ENCODE measurements around the gene DECR2.

DNA sequence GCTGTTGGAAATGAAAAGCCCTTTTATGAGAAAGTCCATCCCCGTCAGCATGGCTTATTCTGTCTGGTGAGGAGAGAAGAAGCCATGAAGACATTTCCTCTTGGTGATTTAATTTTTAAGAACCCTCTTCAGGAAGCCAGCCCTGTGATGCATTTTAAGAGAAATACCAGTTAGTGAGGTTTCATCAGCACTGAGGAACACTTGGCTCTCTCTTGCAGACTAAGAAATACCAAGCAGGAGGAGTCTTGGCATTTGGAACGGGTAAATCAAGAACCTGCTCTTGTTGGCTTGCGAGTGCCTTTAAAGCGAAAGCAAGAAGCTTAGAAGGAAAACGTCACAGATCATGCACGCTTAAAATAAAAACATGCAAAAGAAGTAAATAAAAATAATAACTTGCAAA is 41.3 kb downstream of the DECR2 start:
- TF ChIP-seq ZNF629 (CRISPR knock-in tag; conservative IDR thresholded peaks at IDR 0.05) = no peak
- TF ChIP-seq POLR2AphosphoS5 (IDR thresholded peaks at IDR 0.05; ENCODE audit: low read depth, low read length) = no peak
- TF ChIP-seq NPAS2 (CRISPR knock-in tag; IDR thresholded peaks at IDR 0.05; ENCODE audit: borderline replicate concordance) = no peak
- TF ChIP-seq ZBTB20 (CRISPR knock-in tag; IDR thresholded peaks at IDR 0.05; ENCODE audit: borderline replicate concordance, low read depth) = no peak

Measured in HepG2 (cell line).